ENCODE data around the gene PRKAA1.
"Not testable (repeated sequence)": the region's sequence is repeated elsewhere in the genome, so short reads cannot be mapped to it uniquely, and the experiment has no call there.

Gene PRKAA1

GRCh38 chr5:40801771-40802562 lies 3.8 kb upstream of the PRKAA1 start:
- H3K36me3 ChIP-seq, result no peaks in the 10 kb centered on the region
- no peak overlapping the region for H3K4me2 ChIP-seq
- H4K20me1 ChIP-seq, result peaks cover 0 to 5% (median 3%) of the 10 kb centered on the region in 11 experiments; a peak in 15 of 22 replicates
- H3K27ac ChIP-seq, result no peak overlapping the region
- no peak for TF ChIP-seq Cebpa-rat (IDR thresholded peaks at IDR 0.05)
- H3K9ac ChIP-seq, result no peak overlapping the region
- no peaks in the 10 kb centered on the region for H3K27me3 ChIP-seq
- H3K4me3 ChIP-seq, result no peak overlapping the region
- peaks cover 0 to 16% (median 13%) of the 10 kb centered on the region in 10 experiments; a peak in 17 of 20 replicates for H3K4me1 ChIP-seq
- H3K9me3 ChIP-seq (replicated peaks in 1 of 11), result no peaks in the 10 kb centered on the region

- Histone ChIP-seq H3K27me3 (no peaks in the 10 kb centered on the region), H3K9me3 (replicated peaks in 1 of 11) (no peaks in the 10 kb centered on the region; a peak in 1 of 22 replicates), H3K27ac (peak overlapping the region in 1 of 11 experiments; percentile 91; a peak in 1 of 22 replicates), H3K4me1 (peaks cover 18 to 32% (median 29%) of the 10 kb centered on the region in 10 experiments), H3K36me3 (peaks cover 0 to 16% (median 12%) of the 10 kb centered on the region in 11 experiments; a peak in 11 of 22 replicates), H3K9ac (peak overlapping the region in 8 of 11 experiments; percentile 79 to 95 (median 90); a peak in 10 of 22 replicates), H4K20me1 (peaks cover 10 to 27% (median 25%) of the 10 kb centered on the region in 11 experiments; a peak in 20 of 22 replicates), H3K4me2 (peak overlapping the region in 10 of 11 experiments; percentile 71 to 90 (median 78); a peak in 21 of 22 replicates), H3K4me3 (peak overlapping the region in 9 of 10 experiments; percentile 69 to 88 (median 79); a peak in 14 of 20 replicates)
- no peak for TF ChIP-seq Cebpa-rat (IDR thresholded peaks at IDR 0.05)
These were observed 1.1 kb upstream of the PRKAA1 start for GRCh38 chr5:40799258-40799657.

- peak overlapping the region; percentile 71 to 90 (median 76) for H3K4me2 ChIP-seq
- peak overlapping the region in 10 of 11 experiments; percentile 50 to 95 (median 90); a peak in 19 of 22 replicates for H3K27ac ChIP-seq
- peaks cover 10 to 31% (median 28%) of the 10 kb centered on the region in 11 experiments; a peak in 21 of 22 replicates for H4K20me1 ChIP-seq
- H3K27me3 ChIP-seq, result no peaks in the 10 kb centered on the region
- H3K4me3 ChIP-seq, result peak overlapping the region; percentile 69 to 88 (median 80)
- TF ChIP-seq Cebpa-rat (IDR thresholded peaks at IDR 0.05), result no peak
- H3K9ac ChIP-seq, result peak overlapping the region; percentile 76 to 95 (median 89); a peak in 21 of 22 replicates
- H3K9me3 ChIP-seq (replicated peaks in 1 of 11), result peaks cover 0 to 4% (median 0%) of the 10 kb centered on the region in 11 experiments; a peak in 1 of 22 replicates
- peaks cover 18 to 32% (median 29%) of the 10 kb centered on the region in 10 experiments for H3K4me1 ChIP-seq
- peaks cover 0 to 21% (median 16%) of the 10 kb centered on the region in 11 experiments; a peak in 12 of 22 replicates for H3K36me3 ChIP-seq
These were observed 632 bp upstream of the PRKAA1 start for GRCh38 chr5:40798801-40799210.

GRCh38 chr5:40797273-40798011 lies 732 bp downstream of the PRKAA1 start:
- H3K36me3 ChIP-seq, result peaks cover 0 to 34% (median 25%) of the 10 kb centered on the region in 11 experiments; a peak in 13 of 22 replicates
- peak overlapping the region; percentile 75 to 95 (median 87) for H3K4me2 ChIP-seq
- H3K9me3 ChIP-seq (replicated peaks in 1 of 11), result peaks cover 0 to 8% (median 0%) of the 10 kb centered on the region in 11 experiments; a peak in 2 of 22 replicates
- TF ChIP-seq Cebpa-rat (IDR thresholded peaks at IDR 0.05), result no peak
- peaks cover 15 to 44% (median 41%) of the 10 kb centered on the region in 11 experiments; a peak in 21 of 22 replicates for H4K20me1 ChIP-seq
- H3K4me1 ChIP-seq, result peaks cover 18 to 32% (median 29%) of the 10 kb centered on the region in 10 experiments
- H3K4me3 ChIP-seq, result peak overlapping the region; percentile 69 to 88 (median 80)
- peak overlapping the region; percentile 86 to 95 (median 89) for H3K9ac ChIP-seq
- H3K27me3 ChIP-seq, result no peaks in the 10 kb centered on the region
- H3K27ac ChIP-seq, result peak overlapping the region; percentile 69 to 95 (median 91)

DNA sequence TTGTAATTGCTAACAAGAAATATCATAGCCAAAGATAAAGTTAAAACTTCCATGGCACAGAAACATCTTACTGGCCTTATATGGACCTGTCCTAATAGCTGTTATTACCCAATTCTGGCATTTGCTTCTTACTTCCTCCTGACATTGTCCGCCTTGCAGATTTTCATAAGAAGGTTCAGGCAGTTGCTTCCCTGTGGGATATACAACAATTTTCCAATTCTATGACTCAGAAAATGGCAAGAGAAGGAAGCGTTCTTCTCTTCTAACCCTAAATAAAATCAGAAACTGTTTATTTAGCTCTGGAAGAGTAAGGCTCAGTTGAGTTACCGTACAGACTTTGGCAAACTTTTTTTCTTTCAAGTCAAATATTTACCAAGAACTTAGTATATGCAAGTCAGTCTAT lies 1.7 kb downstream of the PRKAA1 start:
- Histone ChIP-seq H3K4me1 (peaks cover 19 to 32% (median 30%) of the 10 kb centered on the region in 10 experiments), H3K27me3 (no peaks in the 10 kb centered on the region), H4K20me1 (peaks cover 20 to 54% (median 51%) of the 10 kb centered on the region in 11 experiments; a peak in 21 of 22 replicates), H3K9me3 (replicated peaks in 1 of 11) (peaks cover 0 to 8% (median 0%) of the 10 kb centered on the region in 11 experiments; a peak in 2 of 22 replicates), H3K4me3 (peak overlapping the region; percentile 69 to 88 (median 80)), H3K36me3 (peaks cover 0 to 34% (median 25%) of the 10 kb centered on the region in 11 experiments; a peak in 13 of 22 replicates), H3K4me2 (peak overlapping the region; percentile 75 to 95 (median 87)), H3K9ac (peak overlapping the region; percentile 86 to 95 (median 89); a peak in 20 of 22 replicates), H3K27ac (peak overlapping the region in 9 of 11 experiments; percentile 86 to 95 (median 92); a peak in 16 of 22 replicates)
- TF ChIP-seq Cebpa-rat (IDR thresholded peaks at IDR 0.05), result 0 out of 22 replicates have a peak, but pooled peaks of 1 of the 11 experiments have one; percentile 10

DNA sequence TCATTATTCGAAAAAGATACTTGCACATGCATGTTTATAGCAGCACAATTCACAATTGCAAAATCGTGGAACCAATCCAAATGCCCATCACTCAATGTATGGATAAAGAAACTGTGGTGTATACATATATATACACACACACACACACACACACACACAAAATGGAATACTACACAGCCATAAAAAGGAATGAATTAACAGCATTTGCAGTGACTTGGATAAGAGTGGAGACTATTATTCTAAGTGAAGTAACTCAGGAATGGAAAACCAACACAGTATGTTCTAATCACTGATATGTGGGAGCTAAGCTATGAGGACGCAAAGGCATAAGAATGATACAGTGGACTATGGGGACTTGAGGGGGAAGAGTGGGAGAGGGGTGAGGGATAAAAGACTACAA lies 3.3 kb downstream of the PRKAA1 start:
- not testable (repeated sequence) for H3K27ac ChIP-seq; H3K4me3 ChIP-seq; H3K9me3 ChIP-seq (replicated peaks in 1 of 11); H3K9ac ChIP-seq; H3K27me3 ChIP-seq
- peaks cover 30 to 70% (median 67%) of the 10 kb centered on the region in 11 experiments; a peak in 21 of 22 replicates for H4K20me1 ChIP-seq
- H3K4me1 ChIP-seq, result peaks cover 20 to 38% (median 28%) of the 10 kb centered on the region in 10 experiments
- H3K36me3 ChIP-seq, result peaks cover 0 to 42% (median 27%) of the 10 kb centered on the region in 11 experiments; a peak in 16 of 22 replicates
- H3K4me2 ChIP-seq, result 0 out of 22 replicates have a peak overlapping the region, but pooled peaks of 1 of the 11 experiments have one; percentile 88

GRCh38 chr5:40794340-40794739 lies 3.8 kb downstream of the PRKAA1 start:
- H3K36me3 ChIP-seq, result peaks cover 0 to 47% (median 31%) of the 10 kb centered on the region in 11 experiments; a peak in 17 of 22 replicates
- not testable (repeated sequence) for H3K4me2 ChIP-seq, H3K27ac ChIP-seq, H3K9ac ChIP-seq, H3K27me3 ChIP-seq, H3K4me3 ChIP-seq
- H4K20me1 ChIP-seq, result peaks cover 30 to 75% (median 72%) of the 10 kb centered on the region in 11 experiments; a peak in 21 of 22 replicates
- peaks cover 0 to 10% (median 0%) of the 10 kb centered on the region in 11 experiments; a peak in 4 of 22 replicates for H3K9me3 ChIP-seq (replicated peaks in 1 of 11)
- peaks cover 19 to 38% (median 24%) of the 10 kb centered on the region in 10 experiments for H3K4me1 ChIP-seq

DNA sequence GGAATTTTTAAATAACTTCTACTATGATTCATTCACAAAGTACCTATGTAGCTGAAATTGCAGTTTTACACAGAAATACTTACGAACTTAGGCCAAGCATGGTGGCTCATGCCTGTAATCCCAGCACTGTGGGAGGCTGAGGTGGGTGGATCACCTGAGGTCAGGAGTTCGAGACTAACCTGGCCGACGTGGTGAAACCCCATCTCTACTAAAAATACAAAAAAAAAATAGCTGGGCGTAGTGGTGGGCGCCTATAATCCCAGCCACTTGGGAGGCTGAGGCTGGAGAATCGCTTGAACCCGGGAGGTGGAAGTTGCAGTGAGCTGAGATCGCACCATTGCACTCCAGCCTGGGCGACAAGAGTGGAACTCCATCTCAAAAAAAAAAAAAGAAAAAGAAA lies 5.5 kb downstream of the PRKAA1 start:
- H3K27me3 ChIP-seq, H3K4me2 ChIP-seq, H3K4me3 ChIP-seq, H3K27ac ChIP-seq, H3K9ac ChIP-seq: not testable (repeated sequence)
- peaks cover 13 to 63% (median 45%) of the 10 kb centered on the region in 11 experiments for H3K36me3 ChIP-seq
- peaks cover 12 to 33% (median 18%) of the 10 kb centered on the region in 10 experiments for H3K4me1 ChIP-seq
- peaks cover 30 to 92% (median 85%) of the 10 kb centered on the region in 11 experiments; a peak in 21 of 22 replicates for H4K20me1 ChIP-seq
- peaks cover 13 to 27% (median 16%) of the 10 kb centered on the region in 11 experiments for H3K9me3 ChIP-seq (replicated peaks in 1 of 11)

Data from BLaER1 treated with 17β-estradiol and CSF1 and Interleukin-3, amounts not matched to agents 10 nM and 100 nM (cell line).